GM19043 (cell line): ENCODE results near the gene RPTOR.

Source experiments
- ATAC-seq: cut with Tn5 transposase; IDR thresholded peaks from one replicate; pipeline ENCODE4 v1.9.1; 2021; ENCODE audit warnings: low read depth; ENCODE audit not compliant: unreplicated experiment

The RPTOR gene

GRCh38 chr17:80960797-80961452, 416.3 kb downstream of the RPTOR start:
- ATAC-seq = no peak

- ATAC-seq = no peak
These were observed 417.1 kb downstream of the RPTOR start for GRCh38 chr17:80961541-80962330.

- no peak for ATAC-seq
These were observed 418.0 kb downstream of the RPTOR start for GRCh38 chr17:80962356-80963329.

GRCh38 chr17:80963812-80964543, 419.3 kb downstream of the RPTOR start:
- ATAC-seq = no peak

GRCh38 chr17:80964544-80964856, 419.9 kb downstream of the RPTOR start:
- no peak for ATAC-seq

GRCh38 chr17:80964859-80965580, 420.4 kb downstream of the RPTOR start:
- no peak for ATAC-seq

- ATAC-seq = no peak
These were observed 421.0 kb downstream of the RPTOR start for GRCh38 chr17:80965606-80966005.

- ATAC-seq = no peak
These were observed 422.8 kb downstream of the RPTOR start for GRCh38 chr17:80967404-80967872.

- no peak for ATAC-seq
These were observed 424.0 kb downstream of the RPTOR start for GRCh38 chr17:80968602-80969029.

GRCh38 chr17:80969030-80969673, 424.5 kb downstream of the RPTOR start:
- no peak for ATAC-seq

- no peak for ATAC-seq
These were observed 425.0 kb downstream of the RPTOR start for GRCh38 chr17:80969674-80970043.

- no peak for ATAC-seq
These were observed 425.6 kb downstream of the RPTOR start for GRCh38 chr17:80970044-80970761.

GRCh38 chr17:80970762-80971703, 426.4 kb downstream of the RPTOR start:
- ATAC-seq = no peak

- ATAC-seq = no peak
These were observed 427.2 kb downstream of the RPTOR start for GRCh38 chr17:80971704-80972304.

GRCh38 chr17:80976701-80977100, 432.1 kb downstream of the RPTOR start:
- ATAC-seq = no peak

- ATAC-seq = no peak
These were observed 432.5 kb downstream of the RPTOR start for GRCh38 chr17:80977172-80977571.
